Left ventricle myocardium inferior (tissue), 1 donor: ENCODE measurements around the gene FHIT. TPM values are rescaled to one million over a fixed set of nuclear protein-coding genes. Genes with fewer than 3 reads are reported as not detected.

Experiments
- DNase-seq: peaks from one replicate; pipeline ENCODE4 v3.0.0-alpha.2; 2020
- H3K27ac ChIP-seq: fragments of 200-600 bp; replicated peaks from 2 replicates; pipeline ENCODE4 v1.8.0; 2021
- H3K27me3 ChIP-seq: fragments of 200-600 bp; 2 replicates; pipeline ENCODE4 v1.8.0; 2021; ENCODE audit warnings: low read depth
- H3K36me3 ChIP-seq: fragments of 200-600 bp; 2 replicates; pipeline ENCODE4 v1.8.0; 2021
- H3K4me1 ChIP-seq: fragments of 200-600 bp; 2 replicates; pipeline ENCODE4 v1.8.0; 2021
- H3K4me3 ChIP-seq: fragments of 200-600 bp; 2 replicates; pipeline ENCODE4 v1.8.0; 2021; ENCODE audit warnings: mild to moderate bottlenecking, moderate library complexity
- H3K9me3 ChIP-seq: fragments of 200-600 bp; replicated peaks from 2 replicates; pipeline ENCODE4 v1.8.0; 2021
- intact Hi-C: fragments of 100-400 bp; cut with micrococcal nuclease; formaldehyde crosslinking; loops from one replicate; pipeline ENCODE4 v1.11.0; 2022
- total RNA-seq: library from RNA; stranded (reverse); fragmentation: NEBNext Ultra II Directional; extraction: Animal tissue kit (Norgen Biotek cat#: 25700); gene quantifications from one replicate; pipeline ENCODE4 v1.2.1, GENCODE V29; 2021
- TF ChIP-seq, protein P1 (sequence below): fragments of 200-600 bp; IDR thresholded peaks from 2 replicates; pipeline ENCODE4 v1.8.0; 2021; ENCODE audit warnings: antibody characterized with exemption, mild to moderate bottlenecking, borderline replicate concordance
- donor health status: DM: no; HTN: yes; CAD: no; lungs with severe emphysema.

The FHIT gene
- total RNA-seq, 1 donor from 2014 or later: 16.0 TPM

DNA sequence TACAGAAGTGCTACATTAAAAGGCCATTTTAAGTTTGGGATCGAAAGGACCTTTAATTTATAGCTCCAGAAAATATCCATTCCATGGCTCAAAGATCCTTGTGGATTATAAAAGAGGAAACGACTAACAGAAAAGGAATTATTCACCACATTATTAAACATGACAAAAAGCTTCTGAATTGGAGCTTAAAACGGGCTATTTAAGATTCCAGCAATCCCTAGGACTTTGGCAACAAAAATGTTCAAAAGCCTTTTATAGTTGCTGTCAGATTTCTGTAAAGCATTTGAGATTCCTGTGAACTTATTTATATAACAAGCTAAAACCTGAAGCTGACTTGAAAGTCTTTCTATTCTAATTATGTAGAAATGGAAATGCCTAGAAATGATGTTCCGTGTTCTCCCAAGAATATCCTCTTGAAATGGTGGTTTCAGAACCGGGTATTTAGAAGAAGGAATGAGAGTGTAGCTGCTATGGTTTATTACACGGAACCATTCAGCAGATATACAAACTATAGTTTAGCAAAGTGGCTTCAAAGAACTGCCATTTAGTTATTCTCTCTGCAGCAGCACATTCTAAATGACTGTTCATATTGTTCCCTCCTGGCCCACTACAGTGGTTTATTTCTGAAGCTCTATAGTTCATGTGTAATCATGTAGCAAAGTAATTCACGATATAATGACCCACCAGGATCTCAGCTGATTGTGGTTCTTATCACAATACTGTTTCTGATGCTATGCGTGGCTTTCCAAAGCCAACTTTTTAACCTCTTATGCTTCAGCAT lies 961.7 kb downstream of the FHIT start:
- Histone ChIP-seq H3K9me3 (no peaks in the 10 kb centered on the region), H3K36me3 (no peaks in the 10 kb centered on the region), H3K27ac (no peak overlapping the region), H3K4me3 (no peak overlapping the region), H3K27me3 (no peaks in the 10 kb centered on the region), H3K4me1 (no peaks in the 10 kb centered on the region)
- intact Hi-C loops: no loop called here
- TF ChIP-seq, protein P1, sequence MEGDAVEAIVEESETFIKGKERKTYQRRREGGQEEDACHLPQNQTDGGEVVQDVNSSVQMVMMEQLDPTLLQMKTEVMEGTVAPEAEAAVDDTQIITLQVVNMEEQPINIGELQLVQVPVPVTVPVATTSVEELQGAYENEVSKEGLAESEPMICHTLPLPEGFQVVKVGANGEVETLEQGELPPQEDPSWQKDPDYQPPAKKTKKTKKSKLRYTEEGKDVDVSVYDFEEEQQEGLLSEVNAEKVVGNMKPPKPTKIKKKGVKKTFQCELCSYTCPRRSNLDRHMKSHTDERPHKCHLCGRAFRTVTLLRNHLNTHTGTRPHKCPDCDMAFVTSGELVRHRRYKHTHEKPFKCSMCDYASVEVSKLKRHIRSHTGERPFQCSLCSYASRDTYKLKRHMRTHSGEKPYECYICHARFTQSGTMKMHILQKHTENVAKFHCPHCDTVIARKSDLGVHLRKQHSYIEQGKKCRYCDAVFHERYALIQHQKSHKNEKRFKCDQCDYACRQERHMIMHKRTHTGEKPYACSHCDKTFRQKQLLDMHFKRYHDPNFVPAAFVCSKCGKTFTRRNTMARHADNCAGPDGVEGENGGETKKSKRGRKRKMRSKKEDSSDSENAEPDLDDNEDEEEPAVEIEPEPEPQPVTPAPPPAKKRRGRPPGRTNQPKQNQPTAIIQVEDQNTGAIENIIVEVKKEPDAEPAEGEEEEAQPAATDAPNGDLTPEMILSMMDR: no peak
- DNase-seq: no peak

DNA sequence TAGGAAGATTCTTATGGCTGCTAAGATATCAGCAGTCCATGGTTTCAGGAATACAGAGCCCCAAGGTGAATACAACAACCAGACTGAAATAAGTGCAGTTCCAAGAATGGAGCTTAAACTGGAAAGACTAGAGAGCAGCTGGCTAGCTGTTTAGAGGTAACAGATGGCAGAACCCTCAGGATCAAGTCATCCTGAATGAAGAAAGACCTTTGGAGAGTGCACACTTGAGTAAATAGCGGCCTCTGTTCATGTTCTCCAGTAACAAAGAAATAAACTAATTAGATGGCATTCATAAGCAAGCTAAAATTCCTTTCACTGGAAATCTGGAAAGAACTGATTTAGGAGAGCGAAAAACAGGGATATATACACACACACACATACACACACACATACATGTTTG lies 968.4 kb downstream of the FHIT start:
- Histone ChIP-seq H3K36me3 (no peaks in the 10 kb centered on the region), H3K4me3 (no peak overlapping the region), H3K27me3 (no peaks in the 10 kb centered on the region), H3K4me1 (no peaks in the 10 kb centered on the region), H3K9me3 (no peaks in the 10 kb centered on the region), H3K27ac (no peak overlapping the region)
- intact Hi-C loops: no loop called here
- TF ChIP-seq, protein P1: no peak
- DNase-seq: no peak

DNA sequence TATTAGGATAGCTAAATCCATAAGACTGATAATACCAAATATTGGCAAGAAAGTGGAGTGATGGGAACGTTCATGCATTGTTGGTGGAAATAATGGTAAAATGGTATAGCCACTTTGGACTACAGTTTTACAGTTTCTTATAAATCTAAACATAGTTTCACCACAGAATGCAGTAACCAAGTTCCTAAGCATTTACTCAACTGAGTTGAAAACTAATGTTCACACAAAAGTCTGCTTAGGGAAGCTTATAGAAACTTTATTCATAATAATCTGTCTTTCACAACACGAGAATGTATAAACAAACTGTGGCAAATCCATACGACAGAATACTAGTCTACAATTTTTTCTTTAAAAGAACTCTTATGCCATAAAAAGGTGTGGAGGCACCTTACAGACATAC lies 969.3 kb downstream of the FHIT start:
- TF ChIP-seq, protein P1: no peak
- no peak overlapping the region for H3K4me3 ChIP-seq
- no peaks in the 10 kb centered on the region for H3K4me1 ChIP-seq
- intact Hi-C loops: no loop called here
- no peaks in the 10 kb centered on the region for H3K9me3 ChIP-seq
- H3K36me3 ChIP-seq: no peaks in the 10 kb centered on the region
- DNase-seq: no peak
- no peaks in the 10 kb centered on the region for H3K27me3 ChIP-seq
- H3K27ac ChIP-seq: no peak overlapping the region

DNA sequence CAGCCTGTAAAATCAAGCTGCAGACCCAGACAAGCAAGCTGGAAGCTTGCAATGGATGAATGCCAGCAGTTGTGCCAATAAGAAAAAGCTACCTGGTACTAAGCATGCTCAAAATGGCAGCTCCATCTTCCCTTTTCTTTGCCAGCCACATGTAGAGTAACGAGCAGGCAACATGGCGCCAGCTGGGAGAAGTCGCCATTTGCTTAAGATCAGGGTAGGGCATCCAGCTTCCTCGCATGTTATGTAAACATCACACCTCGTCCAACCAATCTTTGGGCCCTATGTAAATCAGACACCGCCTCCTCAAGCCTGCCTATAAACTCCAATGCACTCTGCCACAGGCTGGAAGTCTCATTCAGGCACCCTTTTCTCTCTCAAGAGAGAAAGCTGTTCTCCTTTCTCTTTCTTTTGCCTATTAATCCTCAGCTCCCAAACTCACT lies 973.9 kb downstream of the FHIT start:
- Histone ChIP-seq H3K4me3 (no peak overlapping the region), H3K36me3 (no peaks in the 10 kb centered on the region), H3K27me3 (no peaks in the 10 kb centered on the region), H3K9me3 (no peaks in the 10 kb centered on the region), H3K27ac (no peak overlapping the region), H3K4me1 (no peaks in the 10 kb centered on the region)
- no peak for DNase-seq
- intact Hi-C loops: no loop called here
- TF ChIP-seq, protein P1: no peak

DNA sequence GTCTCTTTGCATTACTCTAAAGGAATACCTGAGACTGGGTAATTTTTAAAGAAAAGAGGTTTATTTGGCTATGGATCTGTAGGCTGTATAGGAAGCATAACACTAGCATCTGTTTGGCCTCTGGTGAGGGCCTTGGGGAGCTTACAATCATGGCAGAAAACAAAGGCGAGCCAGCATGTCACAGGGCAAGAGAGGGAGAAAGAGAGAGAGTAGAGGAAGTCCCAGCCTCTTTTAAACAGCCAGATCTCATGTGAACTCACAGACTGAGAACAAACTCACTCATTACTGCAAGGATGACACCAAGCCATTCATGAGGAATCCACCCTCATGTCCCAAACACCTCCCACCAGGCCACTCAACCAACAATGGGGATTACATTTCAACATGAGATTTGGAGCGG lies 974.6 kb downstream of the FHIT start:
- H3K9me3 ChIP-seq: no peaks in the 10 kb centered on the region
- TF ChIP-seq, protein P1: no peak
- H3K36me3 ChIP-seq: no peaks in the 10 kb centered on the region
- H3K4me1 ChIP-seq: no peaks in the 10 kb centered on the region
- H3K4me3 ChIP-seq: no peak overlapping the region
- no peak for DNase-seq
- intact Hi-C loops: no loop called here
- H3K27me3 ChIP-seq: no peaks in the 10 kb centered on the region
- no peak overlapping the region for H3K27ac ChIP-seq
